CD14-positive monocyte (primary cell): ENCODE data around the gene PHYKPL. TPM values are rescaled to one million over a fixed set of nuclear protein-coding genes. Genes with fewer than 3 reads are reported as not detected.

ENCODE experiments used
- DNase-seq, 3 donors: peaks; one replicate each; pipeline ENCODE4 v3.0.0-alpha.2; 2011 to 2022
- H2AFZ ChIP-seq: 2 replicates; pipeline ENCODE4 v1.6.0; 2012; ENCODE audit warnings: mild to moderate bottlenecking, low read depth, low read length, inconsistent platforms; ENCODE audit not compliant: insufficient read depth, poor library complexity, severe bottlenecking
- H3K27ac ChIP-seq, 2 donors: 1 replicate in 1 of 2; 2 replicates in 1 of 2; pipeline ENCODE4 v1.5.1; 2012 to 2013; ENCODE audit warnings: low read length in 2 of 2, control low read depth in 1 of 2, inconsistent platforms in 1 of 2, low read depth in 1 of 2, mild to moderate bottlenecking in 1 of 2
- H3K27me3 ChIP-seq, 2 donors: one replicate each; pipeline versions ENCODE4 v1.6.0 to v1.6.1; 2011 to 2013; ENCODE audit warnings: low read length in 2 of 2; ENCODE audit not compliant: control insufficient read depth in 2 of 2, insufficient read depth in 2 of 2
- H3K36me3 ChIP-seq, 2 donors: replicated peaks in 1 of 2; 1 replicate in 1 of 2; 2 replicates in 1 of 2; pipeline versions ENCODE4 v1.5.1 to v1.6.1; 2012 to 2013; ENCODE audit warnings: low read length in 2 of 2, control low read depth in 1 of 2, inconsistent platforms in 1 of 2, mild to moderate bottlenecking in 1 of 2; ENCODE audit not compliant: insufficient read depth in 2 of 2, control insufficient read depth in 1 of 2
- H3K4me1 ChIP-seq, 2 donors: 1 replicate in 1 of 2; 2 replicates in 1 of 2; pipeline versions ENCODE4 v1.5.1 to v1.6.1; 2012 to 2013; ENCODE audit warnings: low read length in 2 of 2, control low read depth in 1 of 2, inconsistent platforms in 1 of 2, mild to moderate bottlenecking in 1 of 2, moderate library complexity in 1 of 2; ENCODE audit not compliant: insufficient read depth in 2 of 2, control insufficient read depth in 1 of 2
- H3K4me2 ChIP-seq: replicated peaks from 2 replicates; pipeline ENCODE3; 2012; ENCODE audit warnings: low read length, moderate library complexity, mild to moderate bottlenecking; ENCODE audit not compliant: poor library complexity, severe bottlenecking; ENCODE audit errors: extremely low read depth
- H3K4me3 ChIP-seq, 3 experiments: fragments of 200-600 bp in 1 of 3; sonication (generic) in 1 of 3; replicated peaks in 1 of 3; 1 replicate in 2 of 3; 2 replicates in 1 of 3; pipeline ENCODE4 v1.5.1; 2011 to 2013; ENCODE audit warnings: low read length in 3 of 3, mild to moderate bottlenecking in 3 of 3, control low read depth in 2 of 3, low read depth in 2 of 3, inconsistent platforms in 1 of 3, moderate library complexity in 1 of 3
- H3K79me2 ChIP-seq: 2 replicates; pipeline ENCODE4 v1.6.0; 2012; ENCODE audit warnings: mild to moderate bottlenecking, control low read depth, inconsistent platforms, low read length, moderate library complexity; ENCODE audit not compliant: insufficient read depth
- H3K9ac ChIP-seq: 2 replicates; pipeline ENCODE4 v1.6.0; 2017; ENCODE audit warnings: low read length, mild to moderate bottlenecking; ENCODE audit not compliant: insufficient read depth, poor library complexity, severe bottlenecking
- H3K9me3 ChIP-seq, 2 donors: replicated peaks in 1 of 2; 1 replicate in 1 of 2; 2 replicates in 1 of 2; pipeline versions ENCODE4 v1.5.1 to v1.6.1; 2012 to 2013; ENCODE audit warnings: low read length in 2 of 2, control low read depth in 1 of 2; ENCODE audit not compliant: control insufficient read depth in 1 of 2, insufficient read depth in 1 of 2
- H4K20me1 ChIP-seq: 2 replicates; pipeline ENCODE4 v1.6.0; 2012; ENCODE audit warnings: mild to moderate bottlenecking, low read length, control low read depth, moderate library complexity; ENCODE audit not compliant: insufficient read depth
- H3K27ac Mint-ChIP-seq, 7 donors: one replicate each; pipeline ENCODE4 v1.8.0; 2020; ENCODE audit warnings: mild to moderate bottlenecking in 7 of 7, mixed read lengths in 7 of 7, moderate library complexity in 6 of 7, inconsistent platforms in 2 of 7
- H3K27me3 Mint-ChIP-seq, 3 donors: one replicate each; pipeline ENCODE4 v1.8.0; 2021 to 2022; ENCODE audit warnings: low read depth in 3 of 3, mild to moderate bottlenecking in 3 of 3, mixed read lengths in 3 of 3, moderate library complexity in 3 of 3, inconsistent platforms in 1 of 3
- H3K36me3 Mint-ChIP-seq, 2 donors: one replicate each; pipeline ENCODE4 v1.8.0; 2020; ENCODE audit warnings: mixed read lengths in 2 of 2, inconsistent platforms in 1 of 2, mild to moderate bottlenecking in 1 of 2
- H3K4me1 Mint-ChIP-seq: one replicate; pipeline ENCODE4 v1.8.0; 2020; ENCODE audit warnings: mild to moderate bottlenecking, mixed read lengths
- H3K4me3 Mint-ChIP-seq, 2 donors: one replicate each; pipeline ENCODE4 v1.8.0; 2020; ENCODE audit warnings: mild to moderate bottlenecking in 2 of 2, mixed read lengths in 2 of 2, moderate library complexity in 1 of 2
- H3K9me3 Mint-ChIP-seq, 7 donors: one replicate each; pipeline ENCODE4 v1.8.0; 2020 to 2022; ENCODE audit warnings: mixed read lengths in 7 of 7, mild to moderate bottlenecking in 6 of 7, moderate library complexity in 6 of 7, inconsistent platforms in 2 of 7
- CTCF ChIP-seq: fragments of 200-600 bp; IDR thresholded peaks from one replicate; pipeline ENCODE4 v1.8.0; 2022; ENCODE audit warnings: antibody characterized with exemption, mild to moderate bottlenecking
- WGBS: methylation state at CpG from one replicate; pipeline ENCODE4 v1.1.5; 2013; ENCODE audit warnings: missing lambda C conversion rate; ENCODE audit not compliant: insufficient coverage; 5-methylcytosine and 5-hydroxymethylcytosine counted together
- intact Hi-C, 2 donors: fragments of 100-400 bp; cut with micrococcal nuclease; formaldehyde crosslinking; loops; one replicate each; pipeline versions ENCODE4 v1.15.0 to v1.15.1; 2023
- polyA plus RNA-seq, 3 donors: library from polyadenylated mRNA; depleted of rRNA in 1 of 3; unstranded in 2 of 3; stranded (reverse) in 1 of 3; fragments of 300-500 nt in 2 of 3; fragments of >200 nt in 1 of 3; fragmentation: Illumina TruSeq in 2 of 3; gene quantifications; 1 replicate in 2 of 3; 2 replicates in 1 of 3; pipeline ENCODE4 v1.2.3, GENCODE V29; 2012 to 2021

The PHYKPL gene
- polyA plus RNA-seq, 3 donors: 39.2 to 199 (median 43.0) TPM

GRCh38 chr5:178267876-178268275 lies 35.3 kb upstream of the PHYKPL start:
- TF ChIP-seq CTCF: no peak
- intact Hi-C loops: no loop called here
- no peaks in the 10 kb centered on the region for H3K4me1 ChIP-seq
- no peak overlapping the region for H2AFZ ChIP-seq
- no peak for DNase-seq
- H3K27me3 ChIP-seq: no peaks in the 10 kb centered on the region
- WGBS: 92% methylated on average over 10 of the region's 10 CpGs
- no peaks in the 10 kb centered on the region for H3K36me3 Mint-ChIP-seq
- no peak overlapping the region for H3K4me3 Mint-ChIP-seq
- no peak overlapping the region for H3K27ac ChIP-seq
- no peak overlapping the region for H3K9ac ChIP-seq
- no peaks in the 10 kb centered on the region for H4K20me1 ChIP-seq
- peaks cover 0 to 3% (median 0%) of the 10 kb centered on the region in 7 donors for H3K9me3 Mint-ChIP-seq
- no peaks in the 10 kb centered on the region for H3K9me3 ChIP-seq
- no peaks in the 10 kb centered on the region for H3K4me1 Mint-ChIP-seq
- H3K4me2 ChIP-seq: no peak overlapping the region
- H3K27me3 Mint-ChIP-seq: peaks cover 0 to 3% (median 0%) of the 10 kb centered on the region in 3 donors
- H3K79me2 ChIP-seq: no peaks in the 10 kb centered on the region
- H3K27ac Mint-ChIP-seq: no peak overlapping the region
- H3K36me3 ChIP-seq: no peaks in the 10 kb centered on the region
- no peak overlapping the region for H3K4me3 ChIP-seq

- Histone ChIP-seq H3K4me1 (no peaks in the 10 kb centered on the region), H3K27me3 (no peaks in the 10 kb centered on the region), H3K4me2 (no peak overlapping the region), H4K20me1 (no peaks in the 10 kb centered on the region), H2AFZ (no peak overlapping the region), H3K79me2 (no peaks in the 10 kb centered on the region), H3K4me3 (no peak overlapping the region), H3K9me3 (no peaks in the 10 kb centered on the region), H3K36me3 (no peaks in the 10 kb centered on the region), H3K27ac (no peak overlapping the region), H3K9ac (no peak overlapping the region)
- no peak for DNase-seq
- 80% methylated on average over 6 of the region's 6 CpGs for WGBS
- Mint-ChIP-seq H3K4me3 (no peak overlapping the region), H3K36me3 (no peaks in the 10 kb centered on the region), H3K27ac (no peak overlapping the region), H3K4me1 (no peaks in the 10 kb centered on the region), H3K27me3 (peaks cover 0 to 6% (median 0%) of the 10 kb centered on the region in 3 donors), H3K9me3 (peaks cover 0 to 3% (median 0%) of the 10 kb centered on the region in 7 donors)
- no peak for TF ChIP-seq CTCF
- intact Hi-C loops: no loop called here
Measured at GRCh38 chr5:178267245-178267644, 34.6 kb upstream of the PHYKPL start.
